NCI-H2081 (cell line): ENCODE measurements around the gene CNTF.

Experiments used
- DNase-seq, 2 experiments: peaks; one replicate each; lab custom pipeline; 2025; lab: John Stamatoyannopoulos, UW

The CNTF gene

GRCh38 chr11:58606930-58607714, 15.3 kb upstream of the CNTF start:
- DNase-seq = no peak

- DNase-seq = no peak
These were observed 14.1 kb upstream of the CNTF start for GRCh38 chr11:58608331-58608730.

- DNase-seq = no peak
These were observed 12.7 kb upstream of the CNTF start for GRCh38 chr11:58609723-58610122.

GRCh38 chr11:58613228-58613627, 9.2 kb upstream of the CNTF start:
- DNase-seq = no peak

- no peak for DNase-seq
These were observed 6.9 kb upstream of the CNTF start for GRCh38 chr11:58615559-58615958.

GRCh38 chr11:58616594-58616993, 5.9 kb upstream of the CNTF start:
- DNase-seq = no peak

GRCh38 chr11:58617976-58618557, 4.4 kb upstream of the CNTF start:
- no peak for DNase-seq

- DNase-seq = no peak
These were observed 741 bp upstream of the CNTF start for GRCh38 chr11:58621586-58622262.

- DNase-seq = no peak
These were observed 2.6 kb downstream of the CNTF start for GRCh38 chr11:58625086-58625485.

GRCh38 chr11:58625826-58626460, 3.5 kb downstream of the CNTF start:
- DNase-seq = no peak

- no peak for DNase-seq
These were observed 4.5 kb downstream of the CNTF start for GRCh38 chr11:58626934-58627483.

- DNase-seq = no peak
These were observed 6.0 kb downstream of the CNTF start for GRCh38 chr11:58628446-58628845.

- peak in 1 of 2 experiments; percentile 23 for DNase-seq
These were observed 7.4 kb downstream of the CNTF start for GRCh38 chr11:58629857-58630256.

GRCh38 chr11:58631378-58631777, 8.9 kb downstream of the CNTF start:
- no peak for DNase-seq

GRCh38 chr11:58632510-58632909, 10.0 kb downstream of the CNTF start:
- no peak for DNase-seq

GRCh38 chr11:58636587-58636986, 14.1 kb downstream of the CNTF start:
- DNase-seq = no peak

GRCh38 chr11:58637371-58637770, 14.9 kb downstream of the CNTF start:
- no peak for DNase-seq

GRCh38 chr11:58639103-58639502, 16.6 kb downstream of the CNTF start:
- no peak for DNase-seq

GRCh38 chr11:58639669-58640068, 17.2 kb downstream of the CNTF start:
- DNase-seq = no peak

- DNase-seq = no peak
These were observed 18.0 kb downstream of the CNTF start for GRCh38 chr11:58640386-58641023.

GRCh38 chr11:58641341-58641740, 18.9 kb downstream of the CNTF start:
- DNase-seq = no peak
